DMS79 (cell line): ENCODE measurements around the gene ANO5.

Experiments
- DNase-seq: peaks from one replicate; lab custom pipeline; 2025; lab: John Stamatoyannopoulos, UW

Gene ANO5

GRCh38 chr11:22331771-22332170, 138.9 kb downstream of the ANO5 start:
- DNase-seq = no peak
